ENCODE data around the gene SLC2A13.
"Not testable (repeated sequence)": the region's sequence is repeated elsewhere in the genome, so short reads cannot be mapped to it uniquely, and the experiment has no call there.

Gene SLC2A13

GRCh38 chr12:39798429-39798828, 307.5 kb downstream of the SLC2A13 start:
- no peak for FAIRE-seq

GRCh38 chr12:39795481-39795880, 310.4 kb downstream of the SLC2A13 start:
- no peak for FAIRE-seq

- FAIRE-seq = no peak
Observed at GRCh38 chr12:39792938-39793337, 312.9 kb downstream of the SLC2A13 start.

GRCh38 chr12:39788239-39788638, 317.6 kb downstream of the SLC2A13 start:
- no peak for FAIRE-seq

GRCh38 chr12:39785814-39786213, 320.1 kb downstream of the SLC2A13 start:
- not testable (repeated sequence) for FAIRE-seq

- no peak for FAIRE-seq
Observed at GRCh38 chr12:39782026-39782545, 323.8 kb downstream of the SLC2A13 start.

- FAIRE-seq = no peak
Observed at GRCh38 chr12:39780913-39781446, 324.9 kb downstream of the SLC2A13 start.

GRCh38 chr12:39780411-39780912, 325.4 kb downstream of the SLC2A13 start:
- no peak for FAIRE-seq

GRCh38 chr12:39779768-39780340, 326.0 kb downstream of the SLC2A13 start:
- FAIRE-seq = no peak

GRCh38 chr12:39777465-39777864, 328.4 kb downstream of the SLC2A13 start:
- FAIRE-seq = no peak

GRCh38 chr12:39773266-39773665, 332.6 kb downstream of the SLC2A13 start:
- FAIRE-seq = no peak

- no peak for FAIRE-seq
Observed at GRCh38 chr12:39772821-39773259, 333.0 kb downstream of the SLC2A13 start.

GRCh38 chr12:39771456-39771855, 334.4 kb downstream of the SLC2A13 start:
- FAIRE-seq = no peak

- FAIRE-seq = peak; percentile 99
Observed at GRCh38 chr12:39764944-39765560, 340.8 kb downstream of the SLC2A13 start.

GRCh38 chr12:39763890-39764169, 342.1 kb downstream of the SLC2A13 start:
- no peak for FAIRE-seq

GRCh38 chr12:39763071-39763889, 342.6 kb downstream of the SLC2A13 start:
- FAIRE-seq = no peak

- FAIRE-seq = peak; percentile 86
Observed at GRCh38 chr12:39755478-39755877, 350.4 kb downstream of the SLC2A13 start.

- FAIRE-seq = no peak
Observed at GRCh38 chr12:39752482-39753137, 353.3 kb downstream of the SLC2A13 start.

- FAIRE-seq = not testable (repeated sequence)
Observed at GRCh38 chr12:39746151-39746550, 359.7 kb downstream of the SLC2A13 start.

- no peak for FAIRE-seq
Observed at GRCh38 chr12:39743655-39744054, 362.2 kb downstream of the SLC2A13 start.

- no peak for FAIRE-seq
Observed at GRCh38 chr12:39736406-39736805, 369.5 kb downstream of the SLC2A13 start.

GRCh38 chr12:39723831-39724230, 382.1 kb downstream of the SLC2A13 start:
- no peak for FAIRE-seq

- no peak for FAIRE-seq
Observed at GRCh38 chr12:39722504-39722903, 383.4 kb downstream of the SLC2A13 start.

All from islet of Langerhans (tissue), 1 donor.